NCI-H1105 treated with DMSO at 0.1 percent for 48 hours (cell line): Measurements from ENCODE around the gene HPSE2.
"Not testable (repeated sequence)": the region's sequence is repeated elsewhere in the genome, so short reads cannot be mapped to it uniquely, and the experiment has no call there.

ENCODE experiments used
- DNase-seq: peaks from one replicate; lab custom pipeline; 2025; lab: John Stamatoyannopoulos, UW

HPSE2 gene

GRCh38 chr10:99005254-99005653, 230.4 kb downstream of the HPSE2 start:
- no peak for DNase-seq

- DNase-seq: no peak
Measured at GRCh38 chr10:99004738-99005137, 230.9 kb downstream of the HPSE2 start.

GRCh38 chr10:99002392-99002791, 233.3 kb downstream of the HPSE2 start:
- no peak for DNase-seq

- no peak for DNase-seq
Measured at GRCh38 chr10:98997596-98997995, 238.1 kb downstream of the HPSE2 start.

- DNase-seq: no peak
Measured at GRCh38 chr10:98994030-98994429, 241.6 kb downstream of the HPSE2 start.

- DNase-seq: not testable (repeated sequence)
Measured at GRCh38 chr10:98983751-98984150, 251.9 kb downstream of the HPSE2 start.

GRCh38 chr10:98980353-98980752, 255.3 kb downstream of the HPSE2 start:
- DNase-seq: no peak

GRCh38 chr10:98971464-98971863, 264.2 kb downstream of the HPSE2 start:
- DNase-seq: no peak

- no peak for DNase-seq
Measured at GRCh38 chr10:98967601-98968000, 268.1 kb downstream of the HPSE2 start.

- DNase-seq: no peak
Measured at GRCh38 chr10:98963608-98964007, 272.0 kb downstream of the HPSE2 start.

GRCh38 chr10:98959379-98959778, 276.3 kb downstream of the HPSE2 start:
- no peak for DNase-seq

GRCh38 chr10:98957801-98958200, 277.9 kb downstream of the HPSE2 start:
- DNase-seq: no peak

GRCh38 chr10:98956576-98957260, 278.9 kb downstream of the HPSE2 start:
- DNase-seq: no peak

- no peak for DNase-seq
Measured at GRCh38 chr10:98953251-98953650, 282.4 kb downstream of the HPSE2 start.

- no peak for DNase-seq
Measured at GRCh38 chr10:98951269-98952000, 284.2 kb downstream of the HPSE2 start.

- no peak for DNase-seq
Measured at GRCh38 chr10:98950106-98950505, 285.5 kb downstream of the HPSE2 start.

GRCh38 chr10:98949306-98949705, 286.3 kb downstream of the HPSE2 start:
- no peak for DNase-seq

GRCh38 chr10:98943681-98944080, 292.0 kb downstream of the HPSE2 start:
- no peak for DNase-seq

- no peak for DNase-seq
Measured at GRCh38 chr10:98929709-98930108, 305.9 kb downstream of the HPSE2 start.

- no peak for DNase-seq
Measured at GRCh38 chr10:98925651-98926050, 310.0 kb downstream of the HPSE2 start.

- peak; percentile 1 for DNase-seq
Measured at GRCh38 chr10:98924526-98924925, 311.1 kb downstream of the HPSE2 start.

- DNase-seq: no peak
Measured at GRCh38 chr10:98921316-98921715, 314.3 kb downstream of the HPSE2 start.

GRCh38 chr10:98920807-98921206, 314.8 kb downstream of the HPSE2 start:
- DNase-seq: no peak

GRCh38 chr10:98920360-98920759, 315.3 kb downstream of the HPSE2 start:
- no peak for DNase-seq
